Kasumi-1 (cell line): ENCODE results near the gene STK36.
A peak's percentile ranks its signal among the peaks of the same experiment; 100 is the strongest.

Experiments used
- DNase-seq, 2 experiments: peaks; one replicate each; lab custom pipeline; 2025; lab: John Stamatoyannopoulos, UW

STK36 gene, protein sequence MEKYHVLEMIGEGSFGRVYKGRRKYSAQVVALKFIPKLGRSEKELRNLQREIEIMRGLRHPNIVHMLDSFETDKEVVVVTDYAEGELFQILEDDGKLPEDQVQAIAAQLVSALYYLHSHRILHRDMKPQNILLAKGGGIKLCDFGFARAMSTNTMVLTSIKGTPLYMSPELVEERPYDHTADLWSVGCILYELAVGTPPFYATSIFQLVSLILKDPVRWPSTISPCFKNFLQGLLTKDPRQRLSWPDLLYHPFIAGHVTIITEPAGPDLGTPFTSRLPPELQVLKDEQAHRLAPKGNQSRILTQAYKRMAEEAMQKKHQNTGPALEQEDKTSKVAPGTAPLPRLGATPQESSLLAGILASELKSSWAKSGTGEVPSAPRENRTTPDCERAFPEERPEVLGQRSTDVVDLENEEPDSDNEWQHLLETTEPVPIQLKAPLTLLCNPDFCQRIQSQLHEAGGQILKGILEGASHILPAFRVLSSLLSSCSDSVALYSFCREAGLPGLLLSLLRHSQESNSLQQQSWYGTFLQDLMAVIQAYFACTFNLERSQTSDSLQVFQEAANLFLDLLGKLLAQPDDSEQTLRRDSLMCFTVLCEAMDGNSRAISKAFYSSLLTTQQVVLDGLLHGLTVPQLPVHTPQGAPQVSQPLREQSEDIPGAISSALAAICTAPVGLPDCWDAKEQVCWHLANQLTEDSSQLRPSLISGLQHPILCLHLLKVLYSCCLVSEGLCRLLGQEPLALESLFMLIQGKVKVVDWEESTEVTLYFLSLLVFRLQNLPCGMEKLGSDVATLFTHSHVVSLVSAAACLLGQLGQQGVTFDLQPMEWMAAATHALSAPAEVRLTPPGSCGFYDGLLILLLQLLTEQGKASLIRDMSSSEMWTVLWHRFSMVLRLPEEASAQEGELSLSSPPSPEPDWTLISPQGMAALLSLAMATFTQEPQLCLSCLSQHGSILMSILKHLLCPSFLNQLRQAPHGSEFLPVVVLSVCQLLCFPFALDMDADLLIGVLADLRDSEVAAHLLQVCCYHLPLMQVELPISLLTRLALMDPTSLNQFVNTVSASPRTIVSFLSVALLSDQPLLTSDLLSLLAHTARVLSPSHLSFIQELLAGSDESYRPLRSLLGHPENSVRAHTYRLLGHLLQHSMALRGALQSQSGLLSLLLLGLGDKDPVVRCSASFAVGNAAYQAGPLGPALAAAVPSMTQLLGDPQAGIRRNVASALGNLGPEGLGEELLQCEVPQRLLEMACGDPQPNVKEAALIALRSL (N-terminal part only)

DNA sequence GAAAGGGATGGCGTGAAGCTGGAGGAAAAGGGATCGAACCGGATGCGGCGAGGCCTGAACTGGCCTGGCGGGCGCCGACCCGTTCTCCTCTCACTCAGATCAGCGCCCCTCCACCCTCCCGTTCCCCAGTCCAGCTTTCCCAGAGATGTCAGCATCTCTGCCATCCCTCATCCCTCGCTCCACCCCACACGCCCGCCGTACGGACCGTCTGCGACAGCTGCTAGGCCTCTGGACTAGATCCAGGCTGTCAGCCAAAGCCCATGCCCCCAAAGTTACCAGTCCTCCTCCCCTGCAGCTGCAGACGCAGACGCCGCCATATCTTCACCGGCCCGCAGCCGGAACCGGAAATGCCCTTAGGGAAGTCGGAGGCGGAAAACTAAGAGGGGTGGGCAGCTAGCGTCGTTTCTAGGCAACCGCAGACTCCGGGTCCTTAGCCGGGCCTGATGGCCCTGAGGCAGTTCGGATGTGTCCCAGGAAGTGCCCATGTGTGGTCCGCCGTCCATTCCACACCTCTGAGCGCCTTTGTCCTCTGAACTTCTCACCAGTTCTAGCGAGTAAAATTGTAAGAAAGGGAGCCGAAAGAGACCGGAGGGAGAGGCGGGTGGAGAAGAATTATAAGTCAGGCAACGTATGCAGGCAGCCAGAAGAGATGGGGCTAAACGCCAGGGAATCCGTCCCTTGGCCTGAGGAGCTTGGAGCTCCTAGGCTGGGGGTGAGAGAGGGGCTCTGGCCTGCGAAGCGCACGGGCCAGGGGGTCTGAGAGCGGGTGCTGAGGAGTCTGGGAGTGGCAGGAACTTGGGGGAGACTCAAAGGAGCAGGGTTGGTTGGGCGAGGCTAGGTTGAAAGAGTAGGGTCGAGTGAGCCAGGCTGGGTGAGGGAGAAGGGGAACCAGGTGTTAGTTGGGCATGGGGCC, at the start of gene STK36, which contains the start of gene RNF25:
Gene STK36, plus strand, starts transcription at position 433 of the 913 bp plus-strand sequence. CDS start 744 bp downstream, outside the sequence.
Gene RNF25, minus strand, starts transcription at position 349 of the 913 bp plus-strand sequence. Its CDS starts 32 bp downstream, at position 317.
- DNase-seq: peak; percentile 71 to 78

- DNase-seq: no peak
These were observed 49.1 kb upstream of the STK36 start for GRCh38 chr2:218622606-218623365.

DNA sequence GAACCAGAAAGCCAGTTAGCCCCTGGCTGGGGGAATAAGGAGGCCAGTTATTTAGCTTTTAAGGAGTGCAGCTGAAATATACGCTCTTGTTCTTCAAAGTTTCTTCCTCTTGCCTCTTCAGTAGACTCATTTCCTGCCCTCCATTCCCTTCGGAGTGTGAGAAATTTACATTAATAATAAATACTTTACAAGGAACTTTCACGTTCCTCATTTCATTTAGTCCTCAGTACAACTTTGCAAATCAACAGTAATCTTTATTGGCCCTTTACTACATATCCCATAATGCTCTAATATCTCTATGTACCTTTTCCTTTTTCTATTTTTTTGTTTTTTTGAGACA, 48.5 kb upstream of the STK36 start:
- no peak for DNase-seq

GRCh38 chr2:218626369-218626768, 45.5 kb upstream of the STK36 start:
- no peak for DNase-seq

GRCh38 chr2:218627939-218628338, 43.9 kb upstream of the STK36 start:
- no peak for DNase-seq

GRCh38 chr2:218631837-218632236, 40.0 kb upstream of the STK36 start:
- no peak for DNase-seq

DNA sequence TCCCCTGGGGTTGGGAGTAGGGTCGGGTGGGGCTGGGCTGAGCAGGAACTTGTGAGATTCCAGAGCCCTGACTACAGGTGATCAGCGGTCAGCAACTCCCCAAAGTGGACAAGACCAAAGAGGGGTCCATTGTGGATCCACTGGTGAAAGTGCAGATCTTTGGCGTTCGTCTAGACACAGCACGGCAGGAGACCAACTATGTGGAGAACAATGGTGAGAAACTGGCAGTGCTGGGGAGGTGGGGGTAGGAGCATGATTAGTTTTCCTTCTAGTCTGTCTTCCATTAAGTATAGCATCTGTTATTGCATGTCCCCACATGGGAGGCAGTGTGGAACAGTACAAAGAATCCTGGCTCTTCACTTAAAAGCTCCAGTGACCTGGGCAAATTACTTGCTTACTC, 36.2 kb upstream of the STK36 start:
- DNase-seq: no peak

GRCh38 chr2:218638372-218638771, 33.5 kb upstream of the STK36 start:
- DNase-seq: no peak

- no peak for DNase-seq
These were observed 29.7 kb upstream of the STK36 start for GRCh38 chr2:218642121-218642656.

- no peak for DNase-seq
These were observed 29.1 kb upstream of the STK36 start for GRCh38 chr2:218642786-218643185.

GRCh38 chr2:218643751-218644310, 28.1 kb upstream of the STK36 start:
- DNase-seq: no peak

DNA sequence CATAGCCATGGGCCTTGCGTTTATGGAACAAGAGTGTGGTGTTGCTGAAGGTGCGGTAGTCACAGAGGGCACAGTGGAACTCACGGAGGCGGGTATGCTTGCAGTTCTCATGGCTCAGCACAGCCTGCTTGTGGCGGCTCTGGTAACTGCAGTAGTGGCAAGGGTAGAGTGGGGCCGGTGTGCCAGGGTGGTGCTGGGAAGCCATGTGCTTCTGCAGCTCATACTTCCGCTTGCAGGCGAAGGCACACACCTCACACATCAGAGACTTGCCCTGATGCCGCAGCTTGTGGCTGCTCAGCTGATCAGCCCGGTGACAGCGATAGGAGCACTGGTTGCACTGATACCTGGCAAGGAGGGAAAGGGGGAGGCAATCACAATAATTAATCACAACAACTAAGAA, 27.2 kb upstream of the STK36 start:
- no peak for DNase-seq

GRCh38 chr2:218645126-218645525, 26.8 kb upstream of the STK36 start:
- DNase-seq: no peak

GRCh38 chr2:218648088-218648786, 23.6 kb upstream of the STK36 start:
- peak; percentile 14 to 27 for DNase-seq

DNA sequence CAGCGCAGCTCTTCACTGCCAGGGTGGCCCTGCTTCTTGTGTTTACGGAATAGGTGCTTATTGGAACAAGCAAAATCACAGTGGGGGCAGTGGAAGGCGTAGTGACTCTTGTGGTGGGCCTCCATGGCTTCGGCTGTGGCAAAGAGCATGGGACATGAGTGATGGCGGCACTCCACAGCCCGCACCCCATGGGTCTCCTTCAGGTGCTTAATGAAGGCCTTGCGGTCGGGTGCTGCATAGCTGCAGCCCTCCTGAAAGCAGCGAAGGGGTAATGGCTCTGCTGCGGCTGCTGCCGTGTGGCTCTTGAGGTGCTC, 23.1 kb upstream of the STK36 start:
- no peak for DNase-seq

- no peak for DNase-seq
These were observed 16.1 kb upstream of the STK36 start for GRCh38 chr2:218655751-218656150.

DNA sequence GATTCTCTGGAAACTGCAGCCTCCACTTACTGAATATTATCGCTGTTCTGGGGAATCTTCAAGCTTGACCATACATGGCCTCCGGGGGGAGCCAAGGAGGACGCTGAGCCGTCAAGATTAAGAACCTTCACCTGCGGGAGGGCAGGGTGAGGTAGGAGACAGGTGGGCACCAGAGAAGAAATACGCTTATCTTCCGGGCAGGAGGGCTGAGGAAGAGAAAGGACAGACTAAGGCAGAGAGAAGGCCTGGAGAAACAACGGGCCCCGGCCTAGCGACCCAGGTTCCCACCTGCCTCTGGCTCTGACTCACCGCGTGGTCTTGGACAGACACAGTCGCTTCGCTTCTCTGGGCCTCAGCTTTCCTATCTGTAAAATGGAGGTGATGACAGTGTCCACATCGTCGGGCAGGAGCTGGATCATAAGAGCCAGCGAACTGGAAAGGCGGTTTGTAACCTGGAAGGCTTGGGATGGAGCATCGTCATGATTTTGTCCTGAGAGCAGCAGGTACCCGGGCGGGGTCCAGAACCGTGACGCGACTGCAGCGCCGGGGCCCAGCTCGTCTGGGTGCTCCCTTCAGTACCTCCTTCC, 13.1 kb upstream of the STK36 start:
- DNase-seq: peak; percentile 16 to 33

GRCh38 chr2:218659258-218659987, 12.5 kb upstream of the STK36 start, which contains the start of the genes BCS1L and ZNF142:
Gene BCS1L (plus strand): TSS chr2:218659683. CDS start chr2:218660988, 1,305 bp downstream.
Gene ZNF142 (minus strand): TSS chr2:218659623. CDS start chr2:218656429, 3,194 bp downstream.
- DNase-seq: peak; percentile 78 to 81
